GM11168 (cell line): ENCODE results near the gene MET.
"Not testable (repeated sequence)": the region's sequence is repeated elsewhere in the genome, so short reads cannot be mapped to it uniquely, and the experiment has no call there.

Experiments
- in situ Hi-C: fragments of 300-500 bp; cut with MboI; formaldehyde crosslinking; loops from one replicate; pipeline ENCODE4 v1.12.0; 2022; ENCODE audit warnings: low sequenced_read_pairs; ENCODE audit not compliant: unreplicated experiment

The MET gene

DNA sequence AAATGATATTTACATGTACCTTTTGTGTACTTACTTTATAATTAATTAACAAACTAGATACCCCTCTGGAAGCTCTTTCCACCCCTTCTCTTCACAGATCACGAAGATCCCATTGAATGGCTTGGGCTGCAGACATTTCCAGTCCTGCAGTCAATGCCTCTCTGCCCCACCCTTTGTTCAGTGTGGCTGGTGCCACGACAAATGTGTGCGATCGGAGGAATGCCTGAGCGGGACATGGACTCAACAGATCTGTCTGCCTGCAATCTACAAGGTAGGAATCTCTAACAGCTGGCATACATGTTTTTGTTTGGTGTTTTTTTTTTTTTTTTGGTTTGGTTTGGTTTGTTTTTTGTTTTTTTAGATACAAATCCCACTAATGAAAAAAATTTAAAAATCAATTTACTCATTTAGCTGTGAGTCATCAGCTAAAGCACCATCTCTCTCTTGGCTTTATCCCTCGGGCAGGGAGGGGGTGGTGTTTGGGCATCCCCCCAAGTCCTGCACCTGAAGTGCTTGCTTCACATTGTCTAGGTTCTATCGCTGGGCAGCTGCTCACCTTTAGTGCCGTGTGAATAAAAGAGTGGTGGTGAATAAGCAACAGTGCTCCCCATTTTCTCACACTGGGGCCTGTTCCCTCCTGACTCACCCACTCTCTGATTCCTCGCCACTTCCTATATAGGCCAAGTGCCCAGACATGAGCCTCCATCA lies 68.9 kb downstream of the MET start:
- in situ Hi-C loops = no loop called here

DNA sequence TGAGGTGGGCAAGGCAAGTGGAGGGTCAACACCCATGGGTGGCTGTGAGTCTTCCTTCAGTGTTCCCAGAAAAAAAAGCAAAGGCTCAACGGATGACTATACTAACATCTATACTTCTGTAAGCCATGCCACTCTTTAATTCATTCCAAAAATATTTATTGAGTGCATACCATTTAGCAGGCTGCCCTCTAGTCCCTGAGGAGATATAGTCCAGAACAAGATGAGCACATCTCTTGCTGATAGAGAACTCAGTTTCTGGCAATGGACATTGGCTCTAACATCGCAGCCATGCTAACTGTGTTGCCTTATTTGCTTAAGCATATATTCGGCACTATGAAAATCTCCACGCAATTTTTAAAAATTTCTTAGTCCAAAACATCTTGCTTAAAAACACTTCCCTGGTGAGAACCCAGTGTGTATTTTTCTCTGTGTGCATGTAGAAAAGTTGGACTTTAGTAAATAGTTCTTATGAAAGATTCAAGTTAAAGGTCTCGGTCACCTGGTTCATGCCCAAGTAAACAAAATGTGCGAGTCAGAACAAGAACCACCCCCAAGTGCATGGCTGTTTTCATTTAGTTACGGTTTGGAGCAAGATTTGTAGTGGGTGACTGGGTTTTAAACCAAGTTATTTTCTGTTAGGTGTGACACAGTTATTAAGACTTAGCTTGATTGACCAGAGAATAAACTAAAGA lies 69.8 kb downstream of the MET start:
- in situ Hi-C loops = no loop called here

DNA sequence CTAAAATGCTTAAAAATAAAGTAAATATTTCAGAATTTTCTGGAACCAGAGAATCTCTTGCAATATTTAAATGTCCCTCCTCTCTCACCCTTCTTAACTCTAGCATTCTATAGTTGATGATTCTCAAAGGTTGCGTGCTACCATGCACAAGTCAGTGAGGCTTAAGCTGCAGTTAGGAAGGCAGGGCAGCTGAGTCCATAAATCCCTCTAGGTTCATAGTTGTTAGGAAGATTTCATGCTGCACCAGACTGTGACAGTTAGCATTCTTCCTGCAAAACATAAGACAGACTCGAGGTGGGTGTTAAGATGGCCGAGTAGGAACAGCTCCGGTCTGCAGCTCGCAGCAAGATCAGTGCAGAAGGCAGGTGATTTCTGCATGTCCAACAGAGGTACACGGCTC lies 70.6 kb downstream of the MET start:
- in situ Hi-C loops = no loop called here

DNA sequence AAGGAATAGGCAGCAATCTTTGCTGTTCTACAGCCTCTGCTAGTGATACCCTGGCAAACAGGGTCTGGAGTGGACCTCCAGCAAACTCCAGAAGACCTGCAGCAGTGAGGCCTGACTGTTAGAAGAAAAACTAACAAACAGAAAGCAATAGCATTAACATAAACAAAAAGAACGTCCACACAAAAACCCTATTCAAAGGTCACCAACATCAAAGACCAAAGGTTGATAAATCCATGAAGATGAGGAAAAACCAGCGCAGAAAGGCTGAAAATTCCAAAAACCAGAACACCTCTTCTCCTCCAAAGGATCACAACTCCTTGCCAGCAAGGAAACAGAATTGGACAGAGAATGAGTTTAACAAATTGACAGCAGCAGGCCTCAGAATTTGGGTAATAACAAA lies 71.8 kb downstream of the MET start:
- in situ Hi-C loops = not testable (repeated sequence)

DNA sequence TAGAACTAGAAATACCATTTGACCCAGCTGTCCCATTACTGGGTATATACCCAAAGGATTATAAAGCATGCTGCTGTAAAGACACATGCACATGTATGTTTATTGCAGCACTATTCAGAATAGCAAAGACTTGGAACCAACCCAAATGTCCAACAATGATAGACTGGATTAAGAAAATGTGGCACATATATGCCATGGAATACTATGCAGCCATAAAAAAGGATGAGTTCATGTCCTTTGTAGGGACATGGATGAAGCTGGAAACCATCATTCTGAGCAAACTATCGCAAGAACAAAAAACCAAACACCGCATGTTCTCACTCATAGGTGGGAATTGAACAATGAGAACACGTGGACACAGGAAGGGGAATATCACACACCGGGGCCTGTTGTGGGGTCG lies 74.4 kb downstream of the MET start:
- in situ Hi-C loops = not testable (repeated sequence)

DNA sequence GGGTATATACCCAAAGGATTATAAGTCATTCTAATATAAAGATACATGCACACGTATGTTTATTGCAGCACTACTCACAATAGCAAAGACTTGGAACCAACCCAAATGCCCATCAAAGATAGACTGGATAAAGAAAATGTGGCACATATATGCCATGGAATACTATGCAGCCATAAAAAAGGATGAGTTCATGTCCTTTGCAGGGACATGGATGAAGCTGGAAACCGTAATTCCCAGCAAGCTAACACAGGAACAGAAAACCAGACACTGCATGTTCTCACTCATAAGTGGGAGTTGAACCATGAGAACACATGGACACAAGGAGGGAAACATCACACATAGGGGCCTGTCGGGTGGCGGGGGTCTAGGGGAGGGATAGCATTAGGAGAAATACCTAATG lies 79.1 kb downstream of the MET start:
- in situ Hi-C loops = not testable (repeated sequence)

DNA sequence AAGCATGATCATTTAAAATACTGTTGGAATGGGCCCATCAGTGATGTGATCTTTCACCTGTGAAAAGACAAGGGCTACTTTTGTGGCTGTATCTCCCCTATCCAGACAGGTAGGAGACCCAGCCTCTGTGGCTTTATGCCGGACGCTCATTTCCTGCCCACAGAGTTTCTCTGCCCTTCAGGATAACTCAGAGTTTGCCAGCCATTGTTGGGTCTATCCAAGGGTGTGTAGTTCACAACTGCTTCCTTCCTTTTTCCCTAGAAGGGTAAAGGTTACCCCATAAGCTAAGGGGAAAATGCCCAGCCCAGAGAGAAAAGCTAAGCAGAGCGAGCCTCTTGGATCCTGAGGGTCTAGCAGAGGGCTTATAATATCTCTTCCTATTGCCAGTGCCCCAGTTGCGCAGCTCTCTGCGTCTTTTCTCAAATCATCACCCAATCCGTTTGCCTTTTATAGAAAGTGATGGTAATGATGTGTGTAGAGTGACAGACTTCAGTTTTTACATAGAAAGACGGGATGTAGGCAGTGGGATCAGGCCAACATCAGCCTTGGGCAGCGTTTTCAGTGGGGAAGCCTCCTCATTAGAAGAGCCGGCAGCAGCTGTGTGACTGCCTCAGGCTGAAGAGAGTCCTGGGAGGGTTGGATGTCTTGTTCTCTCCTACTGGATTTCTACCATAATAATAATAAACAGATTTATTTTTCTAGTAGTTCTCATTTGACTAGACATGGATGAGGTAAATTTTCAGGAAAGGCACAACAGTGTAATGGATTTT lies 80.5 kb downstream of the MET start:
- in situ Hi-C loops = no loop called here

DNA sequence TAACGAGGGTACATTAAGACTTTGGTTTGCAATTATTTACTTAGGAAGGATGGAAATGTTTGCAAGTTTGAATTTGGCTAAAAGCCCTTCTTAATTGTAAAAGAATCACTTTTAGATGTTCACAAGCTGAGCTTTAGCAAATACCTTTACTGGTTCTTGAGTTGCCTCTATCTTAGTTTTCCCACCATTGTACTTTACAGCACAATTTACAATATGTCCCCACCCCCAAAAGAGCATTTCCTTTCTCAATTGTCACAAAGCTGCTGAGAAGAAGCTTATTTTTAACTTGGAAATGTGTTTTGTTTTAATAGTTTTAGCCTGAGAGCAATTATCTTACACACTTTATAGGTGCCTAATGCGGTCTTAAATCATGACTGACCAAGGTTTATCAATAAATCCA lies 81.1 kb downstream of the MET start:
- in situ Hi-C loops = no loop called here

DNA sequence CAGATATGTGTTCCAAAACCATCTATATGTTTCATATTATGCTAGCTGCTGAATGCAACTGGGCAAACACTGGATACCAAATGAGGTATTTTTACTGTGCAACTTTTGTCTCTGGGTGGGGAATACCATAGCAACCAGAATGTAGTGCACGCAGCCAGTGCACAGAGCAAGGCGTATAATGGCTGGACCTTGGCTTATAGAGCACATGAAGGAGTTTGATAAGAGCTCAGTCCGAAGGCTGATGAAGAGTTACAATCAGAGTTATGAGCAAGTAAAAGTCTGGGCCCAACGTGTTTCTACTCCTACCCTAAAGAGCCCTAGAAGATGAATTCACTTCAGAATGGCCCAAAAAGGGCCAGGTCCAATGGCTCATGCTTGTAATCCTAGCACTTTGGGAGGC lies 82.2 kb downstream of the MET start:
- in situ Hi-C loops = no loop called here

DNA sequence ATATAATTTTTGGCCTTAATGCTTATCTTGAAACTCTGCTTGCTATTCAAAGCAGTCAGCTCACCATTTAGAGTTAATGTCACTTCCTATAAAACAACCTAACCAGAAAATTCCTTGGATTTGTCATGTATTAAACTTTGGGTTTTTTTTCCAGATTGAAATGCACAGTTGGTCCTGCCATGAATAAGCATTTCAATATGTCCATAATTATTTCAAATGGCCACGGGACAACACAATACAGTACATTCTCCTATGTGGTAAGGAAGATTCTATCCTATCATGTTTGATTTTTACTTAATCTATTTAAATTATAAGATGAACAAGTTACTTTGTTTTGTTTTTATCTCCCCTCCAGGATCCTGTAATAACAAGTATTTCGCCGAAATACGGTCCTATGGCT lies 85.3 kb downstream of the MET start:
- in situ Hi-C loops = no loop called here

DNA sequence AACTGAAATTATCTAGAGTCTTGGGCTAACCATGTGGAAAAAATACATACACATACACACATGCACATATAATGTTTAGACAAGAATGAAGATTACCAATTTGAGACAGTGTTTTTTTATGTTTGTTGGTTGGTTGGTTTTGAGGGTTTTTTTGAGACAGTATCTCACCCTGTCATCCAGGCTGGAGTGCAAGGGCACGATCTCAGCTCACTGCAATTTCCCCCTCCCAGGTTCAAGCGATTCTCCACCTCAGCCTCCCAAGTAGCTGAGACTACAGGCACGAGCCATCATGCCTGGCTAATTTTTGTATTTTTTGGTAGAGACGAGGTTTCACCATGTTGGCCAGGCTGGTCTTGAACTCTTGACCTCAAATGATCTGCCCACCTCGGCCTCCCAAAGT lies 87.6 kb downstream of the MET start:
- in situ Hi-C loops = not testable (repeated sequence)

DNA sequence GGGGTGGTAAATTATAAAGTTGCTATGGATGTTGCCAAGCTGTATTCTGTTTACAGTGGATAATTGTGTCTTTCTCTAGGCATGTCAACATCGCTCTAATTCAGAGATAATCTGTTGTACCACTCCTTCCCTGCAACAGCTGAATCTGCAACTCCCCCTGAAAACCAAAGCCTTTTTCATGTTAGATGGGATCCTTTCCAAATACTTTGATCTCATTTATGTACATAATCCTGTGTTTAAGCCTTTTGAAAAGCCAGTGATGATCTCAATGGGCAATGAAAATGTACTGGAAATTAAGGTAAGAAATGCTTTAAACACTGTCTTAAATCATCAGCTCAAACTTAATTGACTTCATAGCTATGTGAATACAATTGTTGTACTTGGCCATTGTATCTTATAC lies 91.0 kb downstream of the MET start:
- in situ Hi-C loops = no loop called here

DNA sequence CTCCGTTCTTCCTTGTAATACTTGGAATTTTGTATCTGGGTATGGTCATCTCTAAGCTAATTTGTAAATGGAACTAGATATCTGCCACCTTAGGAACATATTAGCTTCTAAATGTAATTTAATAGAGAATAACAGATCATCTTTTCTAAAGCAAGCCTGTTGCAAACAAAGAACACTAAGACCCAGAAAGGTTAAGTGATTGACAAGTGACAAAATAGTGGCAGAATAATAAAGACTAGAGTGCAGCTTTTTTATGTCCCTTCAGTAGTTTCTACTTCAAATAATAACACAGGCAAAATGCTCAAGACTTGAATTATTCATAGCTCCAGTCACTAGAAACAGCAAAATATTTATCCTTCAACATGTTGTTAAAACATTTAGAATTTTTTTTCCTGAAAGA lies 91.7 kb downstream of the MET start:
- in situ Hi-C loops = no loop called here

DNA sequence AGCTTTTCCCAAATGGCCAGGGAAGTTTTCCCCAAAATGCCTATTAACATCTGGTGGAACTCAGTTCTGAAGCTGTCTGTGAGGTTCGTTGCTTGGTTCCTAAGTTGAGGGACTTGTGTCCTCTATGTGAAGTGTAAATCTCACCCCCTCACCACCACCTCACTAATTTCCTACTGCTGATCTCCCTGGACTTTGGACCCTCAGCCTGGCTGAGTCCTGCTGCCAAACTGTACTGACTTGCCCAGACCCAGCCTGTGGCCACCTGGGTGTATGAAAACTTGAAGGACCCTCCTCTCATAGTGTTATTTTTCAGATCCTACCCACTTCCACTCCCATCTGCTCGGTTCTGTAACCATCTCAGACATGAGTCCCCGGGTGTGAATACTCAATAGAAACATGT lies 94.9 kb downstream of the MET start:
- in situ Hi-C loops = no loop called here

DNA sequence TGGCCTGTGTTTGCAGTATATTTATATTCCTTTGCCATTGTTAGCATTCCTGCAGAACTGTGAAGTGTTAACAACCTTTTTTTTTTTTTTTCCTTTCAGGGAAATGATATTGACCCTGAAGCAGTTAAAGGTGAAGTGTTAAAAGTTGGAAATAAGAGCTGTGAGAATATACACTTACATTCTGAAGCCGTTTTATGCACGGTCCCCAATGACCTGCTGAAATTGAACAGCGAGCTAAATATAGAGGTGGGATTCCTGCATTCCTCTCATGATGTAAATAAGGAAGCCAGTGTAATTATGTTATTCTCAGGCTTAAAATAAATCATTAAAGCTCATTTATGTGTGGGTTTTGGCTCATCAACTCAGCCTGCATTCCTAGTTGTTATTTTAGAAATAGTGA lies 97.5 kb downstream of the MET start:
- in situ Hi-C loops = no loop called here

DNA sequence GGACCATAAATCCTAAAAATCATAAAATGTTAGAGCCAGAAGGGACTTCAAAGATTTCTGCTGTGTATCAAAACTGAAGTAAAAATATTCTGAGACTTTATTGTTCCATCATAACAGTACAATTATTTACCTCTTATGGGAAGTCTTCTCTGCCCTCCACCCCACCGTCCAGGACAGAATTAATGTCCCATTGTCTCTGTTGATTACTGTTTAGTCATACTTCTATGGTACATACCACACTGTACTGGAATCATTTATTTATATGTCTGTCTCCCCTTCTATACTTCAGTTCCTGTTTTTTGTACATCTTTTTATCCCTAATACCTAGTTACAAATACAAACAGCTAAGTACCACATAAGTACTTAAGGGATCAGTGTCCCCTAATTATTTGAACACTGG lies 98.9 kb downstream of the MET start:
- in situ Hi-C loops = no loop called here

DNA sequence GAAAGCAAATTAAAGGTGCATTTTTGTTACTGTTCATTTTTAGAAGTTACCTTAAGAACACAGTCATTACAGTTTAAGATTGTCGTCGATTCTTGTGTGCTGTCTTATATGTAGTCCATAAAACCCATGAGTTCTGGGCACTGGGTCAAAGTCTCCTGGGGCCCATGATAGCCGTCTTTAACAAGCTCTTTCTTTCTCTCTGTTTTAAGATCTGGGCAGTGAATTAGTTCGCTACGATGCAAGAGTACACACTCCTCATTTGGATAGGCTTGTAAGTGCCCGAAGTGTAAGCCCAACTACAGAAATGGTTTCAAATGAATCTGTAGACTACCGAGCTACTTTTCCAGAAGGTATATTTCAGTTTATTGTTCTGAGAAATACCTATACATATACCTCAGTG lies 99.6 kb downstream of the MET start:
- in situ Hi-C loops = no loop called here

DNA sequence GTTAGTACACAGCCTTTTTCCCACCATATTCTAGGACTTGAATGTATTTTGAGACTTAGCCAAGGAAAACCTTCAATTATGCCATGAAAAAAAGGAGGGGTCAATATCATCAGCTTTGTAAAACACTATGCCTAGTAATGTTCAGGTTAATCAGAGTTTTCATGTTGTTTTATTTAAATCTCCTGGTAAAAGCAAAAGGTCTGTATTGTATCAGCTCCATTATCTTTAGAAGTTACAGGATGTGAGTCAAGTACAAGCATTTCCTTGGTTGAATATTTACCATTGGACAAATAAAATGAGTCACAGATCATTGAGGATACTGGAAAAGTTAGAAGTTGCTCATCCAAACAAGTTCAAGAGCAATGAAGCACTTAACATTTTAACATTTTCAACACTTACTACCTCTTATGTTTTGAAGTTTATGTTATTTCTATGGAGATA lies 100.4 kb downstream of the MET start:
- in situ Hi-C loops = no loop called here

DNA sequence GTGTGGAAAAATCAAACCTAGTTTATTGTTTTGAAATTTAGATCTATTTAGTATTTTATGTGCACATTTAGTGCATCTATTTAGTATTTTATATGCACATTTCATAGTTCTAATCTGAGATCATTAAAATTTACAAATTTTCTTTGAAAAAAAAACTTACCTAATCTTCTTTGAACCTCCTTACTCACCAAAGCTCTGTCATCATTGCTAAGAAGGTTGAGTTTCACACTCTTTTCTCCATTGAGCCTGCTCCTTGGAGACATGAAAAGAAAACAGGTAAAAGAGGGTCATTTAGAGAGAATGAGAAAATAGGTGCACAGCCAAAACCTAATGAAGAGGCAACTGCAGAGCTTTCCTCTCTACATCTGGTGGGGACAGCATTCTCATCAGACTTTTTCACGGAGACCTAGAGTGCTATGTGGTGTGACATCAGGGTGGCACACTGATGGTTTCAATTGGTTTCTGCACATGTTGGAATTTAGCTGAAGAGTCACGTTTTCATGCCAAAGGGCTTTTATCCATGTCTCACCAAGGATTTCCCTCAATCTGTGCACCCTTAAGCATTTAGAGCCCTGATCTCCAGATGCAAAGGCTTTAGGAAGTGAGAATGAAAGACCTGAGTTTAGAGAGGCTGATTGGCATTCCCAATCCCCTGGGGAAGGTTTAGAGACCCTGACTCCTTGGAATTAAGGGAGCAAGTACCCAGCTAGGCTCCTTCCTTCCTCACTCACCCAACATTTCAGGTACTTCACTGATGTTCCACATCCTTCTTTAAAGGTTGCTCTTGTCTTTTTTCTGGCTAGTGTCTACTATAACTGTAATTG lies 101.1 kb downstream of the MET start:
- in situ Hi-C loops = no loop called here

DNA sequence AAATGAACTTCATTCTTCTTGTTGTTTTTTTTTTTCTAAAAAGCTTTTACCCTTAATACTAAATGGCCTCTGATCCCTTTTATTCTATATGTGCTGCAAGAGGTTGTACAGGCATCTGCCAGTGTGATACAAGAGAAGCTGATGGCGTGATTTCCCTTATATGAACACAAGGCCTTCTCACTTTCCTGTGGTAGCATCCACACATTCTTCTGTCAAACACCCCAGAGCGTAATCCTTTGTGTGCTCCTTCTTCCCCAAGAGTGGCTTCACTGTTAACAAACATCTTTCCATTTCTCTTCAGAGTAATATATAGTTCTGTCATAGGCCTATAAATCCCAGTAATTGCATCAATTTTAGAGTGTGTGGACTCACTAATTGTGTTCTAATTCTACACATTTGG lies 104.0 kb downstream of the MET start:
- in situ Hi-C loops = no loop called here
